Caco-2 (cell line): ENCODE results near the gene AP4S1. TPM values are rescaled to one million over a fixed set of nuclear protein-coding genes. Genes with fewer than 3 reads are reported as not detected.

Source experiments
- BruUV-seq: library from RNA; stranded (reverse); fragments of 400-500 nt; replicated peaks from 2 replicates; lab custom pipeline; 2021; lab: Mats Ljungman, UMichigan
- CTCF ChIA-PET: fragments of 300-600 bp; sonication (Branson Sonifier 250); formaldehyde crosslinking; loops from one replicate; lab custom pipeline; 2022; ENCODE audit warnings: antibody characterized with exemption; lab: Charles Lee
- POLR2A ChIA-PET: fragments of 300-600 bp; sonication (Branson Sonifier 250); formaldehyde crosslinking; loops from one replicate; lab custom pipeline; 2022; ENCODE audit warnings: antibody characterized with exemption; lab: Charles Lee
- DNase-seq, 2 experiments: peaks; one replicate each; pipeline versions ENCODE4 v3.0.0 to v3.0.0-alpha.2; 2020 to 2022
- H3K27me3 ChIP-seq: replicated peaks from 2 replicates; pipeline ENCODE4 v1.6.0; 2011; ENCODE audit warnings: low read length; ENCODE audit not compliant: control insufficient read depth, insufficient read depth
- H3K36me3 ChIP-seq: 2 replicates; pipeline ENCODE4 v1.5.1; 2011; ENCODE audit warnings: low read length; ENCODE audit not compliant: control insufficient read depth, insufficient read depth
- H3K4me1 ChIP-seq: fragments of 250-450 bp; sonication (Bioruptor Pico); 2 replicates; pipeline ENCODE4 v1.5.1; 2020; ENCODE audit warnings: mild to moderate bottlenecking
- H3K4me3 ChIP-seq: 2 replicates; pipeline ENCODE4 v1.5.1; 2011; ENCODE audit warnings: low read depth, mild to moderate bottlenecking, control low read depth, low read length
- H3K9me3 ChIP-seq: fragments of 250-450 bp; sonication (Bioruptor Pico); 2 replicates; pipeline ENCODE4 v1.5.1; 2020; ENCODE audit warnings: mild to moderate bottlenecking, moderate library complexity
- H3K27ac Mint-ChIP-seq: one replicate; pipeline ENCODE4 v1.8.0; 2022; ENCODE audit warnings: mixed read lengths; ENCODE audit not compliant: unreplicated experiment
- H3K27me3 Mint-ChIP-seq: one replicate; pipeline ENCODE4 v1.8.0; 2022; ENCODE audit warnings: mixed read lengths; ENCODE audit not compliant: insufficient read depth, unreplicated experiment
- H3K36me3 Mint-ChIP-seq: one replicate; pipeline ENCODE4 v1.8.0; 2022; ENCODE audit warnings: mild to moderate bottlenecking, mixed read lengths; ENCODE audit not compliant: insufficient read depth, unreplicated experiment
- H3K4me1 Mint-ChIP-seq: one replicate; pipeline ENCODE4 v1.8.0; 2022; ENCODE audit warnings: low read depth, mixed read lengths; ENCODE audit not compliant: unreplicated experiment
- H3K4me3 Mint-ChIP-seq: one replicate; pipeline ENCODE4 v1.8.0; 2022; ENCODE audit warnings: mild to moderate bottlenecking, moderate library complexity, mixed read lengths; ENCODE audit not compliant: unreplicated experiment
- H3K9me3 Mint-ChIP-seq: one replicate; pipeline ENCODE4 v1.8.0; 2022; ENCODE audit warnings: mixed read lengths; ENCODE audit not compliant: unreplicated experiment
- intact Hi-C: fragments of 100-400 bp; cut with micrococcal nuclease; formaldehyde crosslinking; loops from one replicate; pipeline ENCODE4 v1.10.0; 2022; ENCODE audit not compliant: unreplicated experiment
- total RNA-seq: library from RNA; stranded (reverse); gene quantifications from 2 replicates; pipeline ENCODE4 v1.2.3, GENCODE V29; 2022
- TF ChIP-seq, protein P1 (sequence below), 2 experiments: fragments of 200-600 bp in 1 of 2; IDR thresholded peaks; 1 replicate in 1 of 2; 2 replicates in 1 of 2; pipeline versions ENCODE4 v1.5.1 to v1.8.0; 2011 to 2022; ENCODE audit warnings: antibody characterized with exemption in 1 of 2, control low read depth in 1 of 2, inconsistent platforms in 1 of 2, low read depth in 1 of 2, low read length in 1 of 2, mild to moderate bottlenecking in 1 of 2, moderate library complexity in 1 of 2; ENCODE audit not compliant: insufficient read depth in 1 of 2, severe bottlenecking in 1 of 2, unreplicated experiment in 1 of 2

Gene AP4S1
- total RNA-seq, 1 experiment from 2014 or later: 13.2 TPM

DNA sequence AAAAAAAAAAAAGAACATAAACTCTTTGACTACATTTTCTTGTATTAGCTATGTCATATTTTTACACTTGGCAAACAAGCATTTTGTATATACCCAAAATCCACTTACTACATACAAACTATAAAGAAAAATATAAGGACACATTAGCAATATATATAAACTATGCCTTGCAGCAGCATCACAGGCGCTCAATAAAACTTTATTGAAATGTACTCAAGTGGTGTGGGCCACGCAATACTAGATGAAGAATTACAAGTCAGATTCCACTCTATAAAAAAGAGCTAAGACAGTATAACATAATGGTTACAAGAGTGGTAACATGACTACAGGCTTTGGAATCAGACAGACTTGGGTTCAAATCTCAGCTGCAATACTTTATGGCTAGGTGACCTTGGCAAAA is 3.1 kb upstream of the AP4S1 start:
- intact Hi-C loops: no loop called here
- Mint-ChIP-seq H3K36me3 (peaks cover 32% of the 10 kb centered on the region), H3K27ac (no peak overlapping the region), H3K9me3 (no peaks in the 10 kb centered on the region), H3K4me3 (no peak overlapping the region), H3K4me1 (peaks cover 11% of the 10 kb centered on the region), H3K27me3 (no peaks in the 10 kb centered on the region)
- Histone ChIP-seq H3K27me3 (no peaks in the 10 kb centered on the region), H3K4me3 (no peak overlapping the region), H3K9me3 (no peaks in the 10 kb centered on the region), H3K36me3 (no peaks in the 10 kb centered on the region; the same call in 1 of the 2 replicates), H3K4me1 (peaks cover 4% of the 10 kb centered on the region; the same call in 1 of the 2 replicates)
- ChIA-PET CTCF (no interaction called here), POLR2A (no interaction called here)
- TF ChIP-seq, protein P1, sequence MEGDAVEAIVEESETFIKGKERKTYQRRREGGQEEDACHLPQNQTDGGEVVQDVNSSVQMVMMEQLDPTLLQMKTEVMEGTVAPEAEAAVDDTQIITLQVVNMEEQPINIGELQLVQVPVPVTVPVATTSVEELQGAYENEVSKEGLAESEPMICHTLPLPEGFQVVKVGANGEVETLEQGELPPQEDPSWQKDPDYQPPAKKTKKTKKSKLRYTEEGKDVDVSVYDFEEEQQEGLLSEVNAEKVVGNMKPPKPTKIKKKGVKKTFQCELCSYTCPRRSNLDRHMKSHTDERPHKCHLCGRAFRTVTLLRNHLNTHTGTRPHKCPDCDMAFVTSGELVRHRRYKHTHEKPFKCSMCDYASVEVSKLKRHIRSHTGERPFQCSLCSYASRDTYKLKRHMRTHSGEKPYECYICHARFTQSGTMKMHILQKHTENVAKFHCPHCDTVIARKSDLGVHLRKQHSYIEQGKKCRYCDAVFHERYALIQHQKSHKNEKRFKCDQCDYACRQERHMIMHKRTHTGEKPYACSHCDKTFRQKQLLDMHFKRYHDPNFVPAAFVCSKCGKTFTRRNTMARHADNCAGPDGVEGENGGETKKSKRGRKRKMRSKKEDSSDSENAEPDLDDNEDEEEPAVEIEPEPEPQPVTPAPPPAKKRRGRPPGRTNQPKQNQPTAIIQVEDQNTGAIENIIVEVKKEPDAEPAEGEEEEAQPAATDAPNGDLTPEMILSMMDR (IDR thresholded peaks at IDR 0.05; ENCODE audit: insufficient read depth in 1 of 2, low read depth in 1 of 2, low read length in 1 of 2, severe bottlenecking in 1 of 2, unreplicated experiment in 1 of 2): no peak
- BruUV-seq: no TSS peak
- no peak for DNase-seq

DNA sequence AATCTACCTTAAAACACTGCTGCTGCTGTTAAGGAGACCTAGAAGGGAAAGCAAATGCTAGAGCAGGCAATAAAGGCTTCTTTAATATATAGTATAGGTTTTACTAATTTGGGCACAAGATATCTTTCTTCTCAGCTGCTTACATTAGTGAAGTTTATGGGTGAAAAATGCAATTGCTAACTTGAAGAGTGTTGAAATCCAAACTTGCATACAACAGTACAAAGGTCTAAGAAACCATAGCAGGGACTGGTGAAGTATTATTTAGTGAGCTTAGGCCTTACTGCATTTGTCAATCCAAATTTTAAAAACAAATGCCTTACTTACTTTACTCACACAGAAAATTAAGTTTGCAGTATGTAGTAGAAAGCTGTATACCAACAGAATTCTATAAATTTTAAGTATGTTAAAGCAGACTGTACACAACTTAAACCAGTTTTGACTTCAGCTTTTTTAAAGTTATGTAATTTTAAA is 1.4 kb upstream of the AP4S1 start:
- H3K4me1 ChIP-seq: peaks cover 4% of the 10 kb centered on the region
- DNase-seq: no peak
- Mint-ChIP-seq H3K27me3 (no peaks in the 10 kb centered on the region), H3K27ac (no peak overlapping the region), H3K4me3 (peak overlapping the region; percentile 100), H3K9me3 (no peaks in the 10 kb centered on the region), H3K36me3 (peaks cover 26% of the 10 kb centered on the region), H3K4me1 (peaks cover 11% of the 10 kb centered on the region)
- TF ChIP-seq, protein P1 (IDR thresholded peaks at IDR 0.05; ENCODE audit: insufficient read depth in 1 of 2, low read depth in 1 of 2, low read length in 1 of 2, severe bottlenecking in 1 of 2, unreplicated experiment in 1 of 2): no peak
- no peaks in the 10 kb centered on the region for H3K9me3 ChIP-seq
- H3K36me3 ChIP-seq: no peaks in the 10 kb centered on the region; the same call in 1 of the 2 replicates
- no TSS peak for BruUV-seq
- ChIA-PET POLR2A (no interaction called here), CTCF (interaction anchor here (0.6 kb wide), 1 partner anchor 142 kb away, joined by 4 read pairs; no protein-coding TSS in a partner anchor)
- H3K4me3 ChIP-seq: peak overlapping the region; percentile 88
- intact Hi-C loops: no loop called here
- H3K27me3 ChIP-seq: no peaks in the 10 kb centered on the region

DNA sequence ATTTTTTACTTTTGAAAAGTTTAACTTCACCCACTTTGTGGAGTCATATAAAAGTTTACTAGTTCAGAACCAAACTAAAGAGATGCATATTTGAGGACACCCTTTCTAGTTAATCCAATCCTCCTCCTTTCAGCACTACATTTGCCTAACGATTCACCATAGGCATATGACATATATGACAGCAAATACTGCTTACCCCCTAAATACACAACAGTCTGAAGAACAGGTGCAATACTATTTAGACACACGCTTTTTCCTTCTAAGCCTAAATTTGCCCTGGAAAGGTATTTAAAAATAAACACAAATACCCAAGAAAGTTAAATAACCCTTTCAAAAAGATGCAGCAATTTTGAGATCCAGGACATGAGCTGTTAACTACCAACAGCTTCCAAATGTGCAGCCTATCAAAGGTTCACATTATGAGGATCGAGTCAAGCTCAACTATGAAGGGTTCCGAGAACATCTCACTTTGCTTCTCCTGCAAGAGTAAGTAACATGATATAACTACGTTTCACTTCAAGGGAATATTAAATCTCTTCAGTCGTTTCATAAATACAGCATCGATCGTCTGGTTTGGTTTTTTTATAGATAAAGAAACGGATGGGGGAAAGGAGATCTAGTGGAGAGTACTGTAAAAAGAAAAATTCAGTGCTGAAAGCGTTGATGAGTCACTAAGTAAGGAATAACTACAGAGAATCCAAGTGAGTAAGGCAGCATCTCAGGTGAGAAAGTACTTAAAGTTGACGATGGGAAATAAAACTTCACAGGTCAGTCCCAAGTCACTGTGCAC is 677 bp upstream of the AP4S1 start:
- Histone ChIP-seq H3K36me3 (no peaks in the 10 kb centered on the region; the same call in 1 of the 2 replicates), H3K4me3 (peak overlapping the region; percentile 88), H3K27me3 (no peaks in the 10 kb centered on the region), H3K4me1 (peaks cover 4% of the 10 kb centered on the region), H3K9me3 (no peaks in the 10 kb centered on the region)
- intact Hi-C loops: no loop called here
- peaks cover 11% of the 10 kb centered on the region for H3K4me1 Mint-ChIP-seq
- TF ChIP-seq, protein P1 (IDR thresholded peaks at IDR 0.05; ENCODE audit: insufficient read depth in 1 of 2, low read depth in 1 of 2, low read length in 1 of 2, severe bottlenecking in 1 of 2, unreplicated experiment in 1 of 2): no peak
- CTCF ChIA-PET: no interaction called here
- H3K9me3 Mint-ChIP-seq: no peaks in the 10 kb centered on the region
- BruUV-seq: TSS peak; percentile 35
- H3K36me3 Mint-ChIP-seq: peaks cover 26% of the 10 kb centered on the region
- no peaks in the 10 kb centered on the region for H3K27me3 Mint-ChIP-seq
- peak overlapping the region; percentile 100 for H3K4me3 Mint-ChIP-seq
- peak overlapping the region; percentile 94 for H3K27ac Mint-ChIP-seq
- no peak for DNase-seq
- POLR2A ChIA-PET: no interaction called here
